ENCODE results near the gene CSE1L.
"Not testable (repeated sequence)": the region's sequence is repeated elsewhere in the genome, so short reads cannot be mapped to it uniquely, and the experiment has no call there.

The CSE1L gene

GRCh38 chr20:49074521-49074920, 28.4 kb downstream of the CSE1L start:
- Histone ChIP-seq H3K27ac (ENCODE audit: insufficient read depth, low read depth, low read length, poor library complexity, severe bottlenecking) (no peak overlapping the region), H3K36me3 (ENCODE audit: control insufficient read depth, insufficient read depth, low read length) (peaks cover 72% of the 10 kb centered on the region), H3K9me3 (ENCODE audit: control insufficient read depth, low read length) (no peaks in the 10 kb centered on the region), H3K4me1 (ENCODE audit: control insufficient read depth, insufficient read depth, low read length) (no peaks in the 10 kb centered on the region), H3K27me3 (ENCODE audit: control insufficient read depth, insufficient read depth, low read length, poor library complexity, severe bottlenecking) (no peaks in the 10 kb centered on the region), H3K4me3 (ENCODE audit: insufficient read depth, low read depth, low read length) (no peak overlapping the region)
- 95 to 100% methylated on average over 2 of the region's 2 CpGs for WGBS, 2 experiments

GRCh38 chr20:49078310-49078709, 32.2 kb downstream of the CSE1L start:
- 100% methylated on average over 1 to 2 of the region's 3 CpGs for WGBS, 2 experiments
- peaks cover 82% of the 10 kb centered on the region for H3K36me3 ChIP-seq (ENCODE audit: control insufficient read depth, insufficient read depth, low read length)

GRCh38 chr20:49082295-49082694, 36.2 kb downstream of the CSE1L start:
- not testable (repeated sequence) for H3K4me1 ChIP-seq (ENCODE audit: control insufficient read depth, insufficient read depth, low read length); H3K9me3 ChIP-seq (ENCODE audit: control insufficient read depth, low read length); H3K4me3 ChIP-seq (ENCODE audit: insufficient read depth, low read depth, low read length); H3K27ac ChIP-seq (ENCODE audit: insufficient read depth, low read depth, low read length, poor library complexity, severe bottlenecking); H3K27me3 ChIP-seq (ENCODE audit: control insufficient read depth, insufficient read depth, low read length, poor library complexity, severe bottlenecking)
- 95% methylated on average over 12 of the region's 12 CpGs for WGBS, 2 experiments
- H3K36me3 ChIP-seq (ENCODE audit: control insufficient read depth, insufficient read depth, low read length) = peaks cover 62% of the 10 kb centered on the region

More at GRCh38 chr20:49078310-49078709, 32.2 kb downstream of the CSE1L start:
- Histone ChIP-seq H3K27me3 (ENCODE audit: control insufficient read depth, insufficient read depth, low read length, poor library complexity, severe bottlenecking) (no peaks in the 10 kb centered on the region), H3K9me3 (ENCODE audit: control insufficient read depth, low read length) (no peaks in the 10 kb centered on the region), H3K27ac (ENCODE audit: insufficient read depth, low read depth, low read length, poor library complexity, severe bottlenecking) (no peak overlapping the region), H3K4me3 (ENCODE audit: insufficient read depth, low read depth, low read length) (no peak overlapping the region), H3K4me1 (ENCODE audit: control insufficient read depth, insufficient read depth, low read length) (no peaks in the 10 kb centered on the region)

- Histone ChIP-seq H3K27me3 (ENCODE audit: control insufficient read depth, insufficient read depth, low read length, poor library complexity, severe bottlenecking) (no peaks in the 10 kb centered on the region), H3K4me3 (ENCODE audit: insufficient read depth, low read depth, low read length) (no peak overlapping the region), H3K4me1 (ENCODE audit: control insufficient read depth, insufficient read depth, low read length) (no peaks in the 10 kb centered on the region), H3K36me3 (ENCODE audit: control insufficient read depth, insufficient read depth, low read length) (peaks cover 64% of the 10 kb centered on the region), H3K27ac (ENCODE audit: insufficient read depth, low read depth, low read length, poor library complexity, severe bottlenecking) (no peak overlapping the region), H3K9me3 (ENCODE audit: control insufficient read depth, low read length) (no peaks in the 10 kb centered on the region)
- WGBS, 2 experiments = 92 to 96% methylated on average over 8 of the region's 8 CpGs
Measured at GRCh38 chr20:49091104-49091503, 45.0 kb downstream of the CSE1L start.

- Histone ChIP-seq H3K9me3 (ENCODE audit: control insufficient read depth, low read length) (no peaks in the 10 kb centered on the region), H3K4me1 (ENCODE audit: control insufficient read depth, insufficient read depth, low read length) (no peaks in the 10 kb centered on the region), H3K4me3 (ENCODE audit: insufficient read depth, low read depth, low read length) (no peak overlapping the region), H3K36me3 (ENCODE audit: control insufficient read depth, insufficient read depth, low read length) (peaks cover 70% of the 10 kb centered on the region), H3K27me3 (ENCODE audit: control insufficient read depth, insufficient read depth, low read length, poor library complexity, severe bottlenecking) (no peaks in the 10 kb centered on the region), H3K27ac (ENCODE audit: insufficient read depth, low read depth, low read length, poor library complexity, severe bottlenecking) (no peak overlapping the region)
- WGBS, 2 experiments = 92% methylated on average over 1 of the region's 1 CpG; no CpG with 5 or more reads in 1 of the 2 experiments
Measured at GRCh38 chr20:49091762-49092161, 45.6 kb downstream of the CSE1L start.

- Histone ChIP-seq H3K27me3 (ENCODE audit: control insufficient read depth, insufficient read depth, low read length, poor library complexity, severe bottlenecking) (no peaks in the 10 kb centered on the region), H3K27ac (ENCODE audit: insufficient read depth, low read depth, low read length, poor library complexity, severe bottlenecking) (no peak overlapping the region), H3K4me1 (ENCODE audit: control insufficient read depth, insufficient read depth, low read length) (no peaks in the 10 kb centered on the region), H3K9me3 (ENCODE audit: control insufficient read depth, low read length) (no peaks in the 10 kb centered on the region), H3K4me3 (ENCODE audit: insufficient read depth, low read depth, low read length) (no peak overlapping the region), H3K36me3 (ENCODE audit: control insufficient read depth, insufficient read depth, low read length) (peaks cover 47% of the 10 kb centered on the region)
- 96 to 97% methylated on average over 7 of the region's 7 CpGs for WGBS, 2 experiments
Measured at GRCh38 chr20:49096203-49096730, 50.2 kb downstream of the CSE1L start.

- WGBS, 2 experiments = 90 to 97% methylated on average over 7 of the region's 7 CpGs
- Histone ChIP-seq H3K36me3 (ENCODE audit: control insufficient read depth, insufficient read depth, low read length) (peaks cover 41% of the 10 kb centered on the region), H3K9me3 (ENCODE audit: control insufficient read depth, low read length) (no peaks in the 10 kb centered on the region), H3K27me3 (ENCODE audit: control insufficient read depth, insufficient read depth, low read length, poor library complexity, severe bottlenecking) (no peaks in the 10 kb centered on the region), H3K4me3 (ENCODE audit: insufficient read depth, low read depth, low read length) (no peak overlapping the region), H3K27ac (ENCODE audit: insufficient read depth, low read depth, low read length, poor library complexity, severe bottlenecking) (no peak overlapping the region), H3K4me1 (ENCODE audit: control insufficient read depth, insufficient read depth, low read length) (no peaks in the 10 kb centered on the region)
Measured at GRCh38 chr20:49097159-49097558, 51.0 kb downstream of the CSE1L start.

- Histone ChIP-seq H3K27ac (ENCODE audit: insufficient read depth, low read depth, low read length, poor library complexity, severe bottlenecking) (no peak overlapping the region), H3K36me3 (ENCODE audit: control insufficient read depth, insufficient read depth, low read length) (peaks cover 45% of the 10 kb centered on the region), H3K4me3 (ENCODE audit: insufficient read depth, low read depth, low read length) (no peak overlapping the region), H3K27me3 (ENCODE audit: control insufficient read depth, insufficient read depth, low read length, poor library complexity, severe bottlenecking) (no peaks in the 10 kb centered on the region), H3K9me3 (ENCODE audit: control insufficient read depth, low read length) (no peaks in the 10 kb centered on the region), H3K4me1 (ENCODE audit: control insufficient read depth, insufficient read depth, low read length) (no peaks in the 10 kb centered on the region)
- WGBS, 2 experiments = 89 to 96% methylated on average over 4 of the region's 4 CpGs
Measured at GRCh38 chr20:49098136-49098535, 52.0 kb downstream of the CSE1L start.

- WGBS, 2 experiments = 95 to 98% methylated on average over 3 of the region's 3 CpGs
Measured at GRCh38 chr20:49099011-49099410, 52.9 kb downstream of the CSE1L start.

GRCh38 chr20:49100292-49100691, 54.2 kb downstream of the CSE1L start:
- WGBS, 2 experiments = 93 to 94% methylated on average over 4 to 5 of the region's 5 CpGs
- not testable (repeated sequence) for H3K4me3 ChIP-seq (ENCODE audit: insufficient read depth, low read depth, low read length); H3K27ac ChIP-seq (ENCODE audit: insufficient read depth, low read depth, low read length, poor library complexity, severe bottlenecking); H3K9me3 ChIP-seq (ENCODE audit: control insufficient read depth, low read length); H3K27me3 ChIP-seq (ENCODE audit: control insufficient read depth, insufficient read depth, low read length, poor library complexity, severe bottlenecking); H3K4me1 ChIP-seq (ENCODE audit: control insufficient read depth, insufficient read depth, low read length)
- peaks cover 37% of the 10 kb centered on the region for H3K36me3 ChIP-seq (ENCODE audit: control insufficient read depth, insufficient read depth, low read length)

More at GRCh38 chr20:49099011-49099410, 52.9 kb downstream of the CSE1L start:
- H3K4me1 ChIP-seq (ENCODE audit: control insufficient read depth, insufficient read depth, low read length) = no peaks in the 10 kb centered on the region
- no peak overlapping the region for H3K27ac ChIP-seq (ENCODE audit: insufficient read depth, low read depth, low read length, poor library complexity, severe bottlenecking)
- no peak overlapping the region for H3K4me3 ChIP-seq (ENCODE audit: insufficient read depth, low read depth, low read length)
- H3K36me3 ChIP-seq (ENCODE audit: control insufficient read depth, insufficient read depth, low read length) = peaks cover 43% of the 10 kb centered on the region
- H3K9me3 ChIP-seq (ENCODE audit: control insufficient read depth, low read length) = no peaks in the 10 kb centered on the region
- H3K27me3 ChIP-seq (ENCODE audit: control insufficient read depth, insufficient read depth, low read length, poor library complexity, severe bottlenecking) = no peaks in the 10 kb centered on the region

- WGBS, 2 experiments = 94 to 100% methylated on average over 3 to 4 of the region's 4 CpGs
- Histone ChIP-seq H3K4me1 (ENCODE audit: control insufficient read depth, insufficient read depth, low read length) (no peaks in the 10 kb centered on the region), H3K4me3 (ENCODE audit: insufficient read depth, low read depth, low read length) (no peak overlapping the region), H3K36me3 (ENCODE audit: control insufficient read depth, insufficient read depth, low read length) (peaks cover 30% of the 10 kb centered on the region), H3K9me3 (ENCODE audit: control insufficient read depth, low read length) (no peaks in the 10 kb centered on the region), H3K27ac (ENCODE audit: insufficient read depth, low read depth, low read length, poor library complexity, severe bottlenecking) (no peak overlapping the region), H3K27me3 (ENCODE audit: control insufficient read depth, insufficient read depth, low read length, poor library complexity, severe bottlenecking) (no peaks in the 10 kb centered on the region)
Measured at GRCh38 chr20:49100972-49101371, 54.9 kb downstream of the CSE1L start.

All from ectodermal cell (in vitro differentiated cells).